ENCODE results near the gene CNST.

DNA sequence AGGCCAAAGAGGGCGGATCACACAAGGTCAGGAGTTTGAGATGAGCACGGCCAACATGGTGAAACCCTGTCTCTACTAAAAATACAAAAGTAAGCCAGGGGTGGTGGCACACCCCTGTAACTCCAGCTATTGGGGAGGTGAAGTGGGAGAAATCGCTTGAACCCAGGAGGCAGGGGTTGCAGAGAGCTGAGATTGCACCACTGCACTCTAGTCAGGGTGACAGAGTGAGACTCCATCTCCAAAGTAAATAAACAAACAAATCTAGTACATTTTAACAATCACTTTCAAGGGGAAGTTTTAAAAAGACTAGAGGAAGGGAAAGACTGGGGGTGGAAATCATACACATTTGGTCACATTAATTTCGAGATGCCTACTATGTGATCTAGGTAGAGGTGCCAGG lies 6.9 kb upstream of the CNST start:
- no peak for TF ChIP-seq POLR2A (IDR thresholded peaks at IDR 0.05)
- TF ChIP-seq, protein P1, sequence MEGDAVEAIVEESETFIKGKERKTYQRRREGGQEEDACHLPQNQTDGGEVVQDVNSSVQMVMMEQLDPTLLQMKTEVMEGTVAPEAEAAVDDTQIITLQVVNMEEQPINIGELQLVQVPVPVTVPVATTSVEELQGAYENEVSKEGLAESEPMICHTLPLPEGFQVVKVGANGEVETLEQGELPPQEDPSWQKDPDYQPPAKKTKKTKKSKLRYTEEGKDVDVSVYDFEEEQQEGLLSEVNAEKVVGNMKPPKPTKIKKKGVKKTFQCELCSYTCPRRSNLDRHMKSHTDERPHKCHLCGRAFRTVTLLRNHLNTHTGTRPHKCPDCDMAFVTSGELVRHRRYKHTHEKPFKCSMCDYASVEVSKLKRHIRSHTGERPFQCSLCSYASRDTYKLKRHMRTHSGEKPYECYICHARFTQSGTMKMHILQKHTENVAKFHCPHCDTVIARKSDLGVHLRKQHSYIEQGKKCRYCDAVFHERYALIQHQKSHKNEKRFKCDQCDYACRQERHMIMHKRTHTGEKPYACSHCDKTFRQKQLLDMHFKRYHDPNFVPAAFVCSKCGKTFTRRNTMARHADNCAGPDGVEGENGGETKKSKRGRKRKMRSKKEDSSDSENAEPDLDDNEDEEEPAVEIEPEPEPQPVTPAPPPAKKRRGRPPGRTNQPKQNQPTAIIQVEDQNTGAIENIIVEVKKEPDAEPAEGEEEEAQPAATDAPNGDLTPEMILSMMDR (IDR thresholded peaks at IDR 0.05), result no peak
